ENCODE data around the gene MAGEB17.
"Not testable (repeated sequence)": the region's sequence is repeated elsewhere in the genome, so short reads cannot be mapped to it uniquely, and the experiment has no call there.

The MAGEB17 gene

DNA sequence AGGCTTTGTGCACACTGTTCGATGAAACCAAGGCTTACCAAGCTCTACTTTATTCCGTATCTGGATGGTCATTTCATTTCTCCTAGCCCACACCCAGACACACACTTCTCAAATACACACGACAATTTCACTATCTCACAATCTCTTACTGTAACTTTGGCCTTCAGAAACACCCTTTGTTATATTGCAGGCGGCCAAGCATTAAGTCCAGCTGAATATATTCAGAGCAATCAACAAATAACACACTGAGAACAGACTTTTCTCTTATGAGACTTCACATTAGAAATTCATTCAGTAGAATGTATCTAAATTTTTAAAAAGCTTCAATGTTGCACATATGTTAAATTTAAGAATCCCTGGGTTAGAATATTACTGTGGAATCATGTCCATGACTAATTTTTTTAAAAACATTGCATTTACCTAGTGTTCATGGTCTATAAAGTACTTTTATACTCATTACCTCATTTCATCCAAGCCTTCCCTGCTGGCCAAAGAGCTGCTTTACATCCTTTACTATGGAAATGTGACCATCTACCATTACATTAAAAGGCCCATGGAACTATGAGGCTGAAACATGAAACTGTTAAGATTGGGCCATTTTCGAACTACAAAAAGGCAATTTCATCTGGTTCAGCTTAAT, 10.5 kb upstream of the MAGEB17 start:
- DNase-seq: no peak

DNA sequence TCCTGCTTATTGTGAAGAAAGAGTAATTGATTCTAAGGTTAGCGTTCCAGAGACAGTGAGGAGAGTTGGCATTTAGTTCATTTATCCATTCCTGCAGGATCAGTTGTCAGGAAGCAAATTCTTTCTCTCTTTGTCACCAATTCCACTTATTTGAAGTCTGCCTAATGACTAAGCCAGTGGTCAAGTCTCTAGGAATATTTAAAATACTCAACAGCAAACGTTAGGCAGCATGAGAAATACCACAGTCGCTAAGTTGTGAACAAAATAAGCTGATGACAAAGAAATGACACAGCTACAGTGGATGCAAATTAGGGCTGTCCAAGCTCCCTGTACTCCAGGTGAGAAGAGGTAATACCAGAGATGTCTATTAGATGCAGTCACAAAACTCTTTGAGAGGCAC, 6.6 kb upstream of the MAGEB17 start:
- DNase-seq: peak; percentile 92

- not testable (repeated sequence) for DNase-seq
Observed at GRCh38 chrX:16161173-16161572, 6.1 kb upstream of the MAGEB17 start.

DNA sequence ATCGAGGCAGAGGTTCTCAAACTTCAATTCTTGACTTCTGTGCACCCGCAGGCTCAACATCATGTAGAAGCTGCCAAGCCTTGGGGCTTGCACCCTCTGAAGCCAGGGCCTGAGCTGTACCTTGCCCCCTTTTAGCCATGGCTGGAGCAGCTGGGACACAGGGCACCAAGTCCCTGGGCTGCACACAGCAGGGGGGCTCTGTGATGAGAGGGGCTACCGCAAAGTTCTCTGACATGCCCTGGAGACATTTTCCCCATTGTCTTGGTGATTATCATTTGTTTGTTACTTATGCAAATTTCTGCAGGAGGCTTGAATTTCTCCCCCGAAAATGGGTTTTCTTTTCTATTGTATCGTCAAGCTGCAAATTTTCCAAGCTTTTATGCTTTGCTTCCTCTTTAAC, 4.9 kb upstream of the MAGEB17 start:
- DNase-seq: no peak

- no peak for DNase-seq
Observed at GRCh38 chrX:16164748-16165147, 2.5 kb upstream of the MAGEB17 start.

GRCh38 chrX:16171039-16171438, 3.8 kb downstream of the MAGEB17 start:
- no peak for DNase-seq

DNA sequence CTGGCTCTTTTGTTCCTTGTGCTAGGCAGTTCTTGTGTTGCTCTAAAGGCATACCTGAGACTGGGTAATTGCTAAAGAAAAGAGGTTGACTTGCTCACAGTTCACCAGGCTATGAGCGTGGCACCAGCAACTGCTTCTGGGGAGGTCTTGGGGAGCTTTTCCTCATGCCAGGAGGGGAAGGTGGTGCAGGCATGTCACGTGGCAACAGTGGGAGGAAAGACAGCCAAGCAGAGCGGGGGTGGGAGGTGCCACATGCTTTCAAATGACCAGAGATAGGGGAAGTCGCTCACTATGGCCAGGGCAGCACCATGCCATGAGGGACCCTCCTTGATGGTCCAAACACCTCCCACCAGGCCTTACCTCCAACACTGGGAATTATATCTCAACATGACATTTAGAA, 4.7 kb downstream of the MAGEB17 start:
- DNase-seq: no peak

DNA sequence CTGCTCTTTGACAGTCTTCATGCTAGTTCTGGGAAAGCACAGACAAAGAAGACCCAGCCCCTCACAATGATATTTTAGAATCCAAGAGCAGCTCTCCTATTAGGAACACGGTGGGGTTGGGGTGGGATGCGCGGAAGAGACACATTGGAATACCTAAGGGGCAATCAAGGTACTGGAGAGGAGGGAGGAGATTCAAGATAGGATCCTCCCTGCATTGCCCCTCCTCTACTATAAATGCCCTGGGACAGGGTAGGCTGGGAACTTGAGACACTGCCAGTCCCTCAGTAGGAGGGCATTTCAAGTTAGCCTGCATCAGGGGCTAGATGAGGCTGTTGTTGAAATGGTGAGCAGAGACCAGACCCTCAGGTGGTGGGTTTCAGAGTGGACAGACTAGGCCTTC, 5.1 kb downstream of the MAGEB17 start:
- DNase-seq: no peak

- DNase-seq: no peak
Observed at GRCh38 chrX:16175329-16176061, 8.2 kb downstream of the MAGEB17 start.

DNA sequence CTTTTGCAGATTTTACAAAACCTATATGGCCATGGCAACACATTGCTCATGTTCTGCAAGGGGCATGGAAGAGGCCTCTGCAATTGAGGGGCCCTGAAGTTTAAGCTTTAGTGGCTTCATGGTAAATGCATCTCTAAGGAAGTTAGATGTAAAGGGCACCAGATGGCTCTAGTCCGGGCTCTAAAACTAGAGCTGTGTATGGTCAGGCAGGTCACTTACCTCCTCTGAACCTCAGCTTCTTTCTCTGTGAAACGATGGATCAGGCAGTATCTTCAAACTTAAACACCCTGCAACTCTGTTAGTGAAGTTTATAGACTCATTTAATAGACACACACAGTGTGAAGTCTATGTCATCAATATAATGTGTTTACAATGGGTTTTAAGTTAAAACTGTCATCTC, 10.0 kb downstream of the MAGEB17 start:
- DNase-seq: no peak

DNA sequence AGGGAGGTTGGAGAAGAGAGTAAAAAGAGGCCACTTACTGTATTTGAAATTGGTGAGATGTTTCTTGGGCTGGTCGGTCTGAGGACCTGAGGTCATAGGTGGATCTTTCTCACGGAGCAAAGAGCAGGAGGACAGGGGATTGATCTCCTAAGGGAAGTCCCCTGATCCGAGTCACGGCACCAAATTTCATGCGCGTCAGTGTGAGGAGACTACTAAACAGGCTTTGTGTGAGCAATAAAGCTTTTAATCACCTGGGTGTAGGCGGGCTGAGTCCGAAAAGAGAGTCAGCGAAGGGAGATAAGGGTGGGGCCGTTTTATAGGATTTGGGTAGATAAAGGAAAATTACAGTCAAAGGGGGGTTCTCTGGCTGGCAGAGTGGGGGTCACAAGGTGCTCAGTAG, 16.6 kb downstream of the MAGEB17 start:
- DNase-seq: not testable (repeated sequence)

DNA sequence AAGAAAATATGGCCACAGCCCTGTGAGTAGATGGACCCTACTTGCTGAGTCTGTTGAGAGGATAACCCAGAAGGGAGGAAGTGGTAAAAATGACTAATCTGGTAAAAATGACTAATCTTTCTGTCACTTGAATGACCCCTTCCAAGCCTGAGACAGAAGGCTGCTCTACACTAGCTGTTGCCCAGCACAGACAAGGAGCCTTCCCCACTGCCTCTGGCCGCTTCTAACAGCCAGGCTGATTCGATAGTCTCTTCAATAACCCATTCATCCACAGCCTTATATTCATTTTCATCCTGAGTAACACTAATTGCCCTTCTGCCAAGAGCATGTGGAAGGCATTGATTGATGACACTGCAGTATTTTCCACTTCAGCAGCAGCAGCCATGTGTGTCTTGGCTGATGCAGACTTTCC, 18.4 kb downstream of the MAGEB17 start:
- peak; percentile 87 for DNase-seq

DNA sequence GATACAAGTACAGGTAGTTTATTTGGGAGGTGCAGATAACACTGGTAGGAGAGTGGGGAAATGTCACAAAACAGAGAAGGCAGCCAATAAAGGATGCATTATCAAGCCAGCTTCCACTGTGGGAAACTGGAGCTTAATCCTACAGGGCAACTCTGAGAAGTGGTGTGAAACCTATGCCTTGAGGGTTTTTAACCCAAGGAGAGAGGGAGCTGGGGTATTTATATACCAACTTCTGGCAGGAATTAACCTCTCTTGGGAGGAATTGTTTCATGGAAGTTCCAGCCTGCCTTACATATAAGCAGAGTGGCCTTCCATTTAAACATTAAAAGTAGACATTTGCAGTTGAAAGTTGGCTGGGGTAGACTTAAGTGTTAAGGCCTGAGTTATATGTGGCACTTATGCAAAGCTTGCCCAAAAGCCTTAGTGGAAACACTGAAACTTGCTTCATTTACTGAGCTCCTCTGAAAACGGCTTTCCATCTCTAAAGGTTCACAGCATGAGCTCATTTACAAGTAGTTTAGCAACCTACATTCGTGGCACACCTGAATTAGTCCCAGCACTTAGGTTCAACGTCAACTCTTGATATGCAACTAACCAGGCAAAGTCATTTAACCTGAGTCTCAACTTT, 19.2 kb downstream of the MAGEB17 start:
- no peak for DNase-seq

DNA sequence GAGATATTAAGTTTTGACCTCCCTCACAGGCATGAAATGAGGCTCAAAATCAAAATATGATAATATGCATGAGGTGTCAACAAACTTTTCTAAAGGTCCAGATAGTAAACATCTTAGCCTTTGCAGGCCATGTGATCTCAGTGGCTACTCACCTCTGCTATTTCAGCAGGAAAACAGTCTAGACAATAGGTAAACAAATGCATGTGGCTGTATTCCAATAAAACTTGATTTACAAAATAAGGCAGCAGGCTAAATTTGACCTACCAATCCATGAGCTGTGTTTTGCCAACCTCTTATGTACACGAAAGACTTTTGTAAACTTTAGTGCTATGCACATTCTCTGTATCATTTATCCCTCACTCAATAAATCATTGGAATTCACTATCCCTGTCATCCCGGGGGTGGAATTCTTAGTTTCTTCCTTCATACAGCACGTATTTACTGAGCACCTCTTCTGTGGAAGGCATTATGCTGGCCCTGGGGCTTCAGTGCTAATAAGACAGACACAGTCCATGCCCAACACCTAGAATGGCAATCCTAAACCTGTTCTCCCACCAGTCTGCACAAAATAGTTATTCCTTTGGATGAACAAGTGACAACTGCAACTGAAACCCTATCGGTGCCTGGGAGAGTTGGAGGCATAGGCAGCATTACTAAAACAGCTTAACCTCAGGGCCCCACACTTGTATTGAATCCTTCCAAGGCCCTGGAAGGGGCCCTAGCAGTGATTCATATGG, 19.9 kb downstream of the MAGEB17 start:
- peak; percentile 18 for DNase-seq

- no peak for DNase-seq
Observed at GRCh38 chrX:16188687-16189086, 21.4 kb downstream of the MAGEB17 start.

DNA sequence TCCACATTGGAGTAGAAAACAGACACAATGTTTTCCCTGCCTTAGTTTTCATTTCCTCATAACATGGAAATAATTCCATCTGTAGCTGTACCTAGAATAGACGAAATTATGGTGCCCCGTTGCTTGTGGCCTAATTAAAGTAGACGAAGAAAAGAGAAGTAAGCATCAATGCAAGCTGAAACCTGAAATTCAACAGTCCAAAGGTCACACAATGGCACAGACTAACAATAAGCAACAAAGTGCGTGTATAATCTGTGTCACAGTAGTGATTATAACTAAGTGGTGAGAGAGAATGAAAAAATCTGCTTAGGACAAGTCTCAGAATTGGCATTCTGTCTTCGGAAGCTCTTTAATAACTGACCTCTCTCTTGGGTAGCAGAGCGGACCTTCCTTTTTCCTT, 24.3 kb downstream of the MAGEB17 start:
- DNase-seq: no peak

GRCh38 chrX:16196829-16197228, 29.5 kb downstream of the MAGEB17 start:
- DNase-seq: no peak

- no peak for DNase-seq
Observed at GRCh38 chrX:16199343-16199742, 32.1 kb downstream of the MAGEB17 start.

- DNase-seq: no peak
Observed at GRCh38 chrX:16202943-16203342, 35.7 kb downstream of the MAGEB17 start.

DNA sequence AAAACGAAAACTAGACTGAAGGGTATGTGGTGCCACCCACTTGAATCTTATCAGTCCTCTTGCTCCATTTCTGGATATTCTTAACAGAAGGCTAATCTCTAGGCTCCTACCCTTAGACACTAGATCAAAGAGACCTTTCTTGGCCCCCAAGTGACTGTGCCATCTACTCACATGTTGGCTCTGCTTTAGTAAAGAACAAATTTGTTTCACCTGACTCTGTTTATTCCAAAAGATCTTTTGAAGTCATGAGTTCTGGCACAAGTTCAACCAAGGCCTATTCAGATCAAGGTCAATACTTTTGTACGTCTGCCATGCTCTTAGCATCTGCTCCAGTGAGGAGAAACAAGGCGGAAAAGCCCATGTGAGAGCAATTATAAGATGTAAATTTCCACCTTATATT, 37.3 kb downstream of the MAGEB17 start:
- DNase-seq: no peak

DNA sequence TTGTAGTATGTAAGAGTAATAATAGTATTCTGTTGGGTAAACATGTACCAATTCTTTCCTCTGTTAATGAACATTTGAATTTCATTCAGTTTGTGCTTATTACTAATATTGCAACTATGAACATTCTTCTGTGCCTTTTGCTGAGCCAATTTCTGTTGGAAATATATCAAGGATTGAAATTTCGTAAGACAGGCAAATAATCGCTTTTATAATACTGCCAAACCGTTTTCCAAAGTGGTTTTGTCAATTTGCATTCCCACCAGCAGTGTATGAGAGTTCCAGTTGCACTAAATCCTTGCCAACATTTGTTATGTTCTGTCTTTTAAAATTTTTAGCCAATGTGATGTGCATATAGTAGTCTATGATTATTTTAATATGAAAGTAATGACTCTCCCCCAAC, 38.6 kb downstream of the MAGEB17 start:
- DNase-seq: no peak

DNA sequence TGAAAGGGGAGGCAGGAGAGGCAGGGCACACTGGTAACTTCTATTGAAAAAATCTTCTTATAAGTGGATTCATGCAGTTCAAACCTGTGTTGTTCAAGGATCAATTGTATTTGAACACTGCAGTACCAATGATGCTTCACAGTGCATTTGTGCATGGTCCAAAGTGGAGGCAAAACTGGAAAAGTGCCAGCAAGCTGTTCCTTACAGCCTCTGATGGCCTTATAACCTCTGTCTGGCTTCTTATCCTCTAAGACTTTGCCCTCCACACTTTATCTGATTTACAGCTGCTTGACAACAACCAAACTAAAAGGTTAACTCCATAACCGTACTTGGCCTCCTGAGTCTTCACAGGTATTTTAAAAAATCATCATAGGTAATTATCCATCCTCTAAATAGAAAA, 40.4 kb downstream of the MAGEB17 start:
- DNase-seq: no peak

DNA sequence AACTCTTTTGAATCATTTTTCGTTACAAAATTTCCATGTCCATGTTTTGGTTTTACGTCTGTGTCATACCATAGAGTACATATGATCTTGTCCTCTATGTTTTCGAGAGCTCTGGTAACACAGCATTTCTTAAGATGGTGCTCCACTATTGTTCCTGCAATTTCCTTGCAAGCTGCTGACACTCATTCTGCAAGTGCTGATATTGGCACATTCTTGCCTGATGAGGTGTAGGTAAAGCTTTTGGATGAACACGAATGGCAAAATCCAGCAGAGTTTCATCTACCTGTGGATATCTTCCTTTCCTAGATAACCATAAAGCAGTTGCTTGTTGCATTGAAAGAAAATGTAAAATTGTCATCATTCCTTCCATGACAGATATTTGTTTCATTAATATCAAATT, 41.3 kb downstream of the MAGEB17 start:
- DNase-seq: no peak

- DNase-seq: no peak
Observed at GRCh38 chrX:16210061-16210460, 42.8 kb downstream of the MAGEB17 start.

All from fibroblast of skin of right quadriceps (primary cell).